ENCODE data around the gene PCSK5.

DNA sequence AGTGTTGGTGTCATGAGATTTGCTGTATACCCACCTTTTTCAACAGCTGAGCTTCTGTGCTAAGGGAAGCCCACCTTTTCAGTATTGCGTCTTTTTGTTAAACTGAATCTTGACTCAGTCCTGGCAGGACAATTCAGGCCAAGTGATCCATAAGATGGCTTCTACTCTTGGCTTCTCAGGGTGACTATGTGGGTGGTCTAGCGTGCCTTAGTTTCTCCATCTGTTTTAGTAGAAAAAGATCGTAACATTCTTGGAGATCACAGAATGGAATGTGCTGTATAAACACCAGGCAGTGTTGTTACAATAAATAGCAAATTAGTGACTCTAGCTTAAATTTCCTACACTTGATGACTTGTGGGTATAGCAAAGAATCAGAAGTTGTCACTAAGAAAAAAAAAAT, 66.6 kb downstream of the PCSK5 start:
- no peak for TF ChIP-seq CTCF (IDR thresholded peaks at IDR 0.05; ENCODE audit: low read length)
- no peak for TF ChIP-seq EZH2 (optimal IDR thresholded peaks at IDR 0.05; ENCODE audit: low read depth, low read length)
